NCI-H1105 treated with DMSO at 0.1 percent for 48 hours (cell line): ENCODE results near the gene CEACAM21.
A peak's percentile ranks its signal among the peaks of the same experiment; 100 is the strongest.

Source experiments
- DNase-seq: peaks from one replicate; lab custom pipeline; 2025; lab: John Stamatoyannopoulos, UW

Gene CEACAM21

GRCh38 chr19:41587101-41587837 is 11.3 kb downstream of the CEACAM21 start:
- no peak for DNase-seq

DNA sequence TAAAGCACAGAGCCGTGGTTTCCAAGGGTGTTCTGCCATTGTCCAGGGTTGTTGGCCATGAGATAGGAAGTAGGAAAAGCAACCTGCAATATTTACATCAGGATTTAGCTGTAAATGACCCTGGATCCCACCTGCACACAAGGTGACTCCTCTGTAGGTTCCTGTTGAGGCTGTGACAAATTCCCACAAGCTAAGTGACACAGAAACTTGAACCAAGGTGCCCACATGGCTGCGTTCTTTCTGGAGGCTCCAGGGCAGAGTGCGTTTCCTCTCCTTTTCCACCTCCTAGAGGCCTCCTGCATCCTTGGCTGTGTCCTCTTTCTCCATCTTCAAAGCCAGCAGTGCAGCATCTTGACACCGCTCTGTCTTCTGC is 11.9 kb downstream of the CEACAM21 start:
- DNase-seq, result no peak

GRCh38 chr19:41588497-41589209 is 12.7 kb downstream of the CEACAM21 start:
- DNase-seq, result no peak

- DNase-seq, result no peak
Observed at GRCh38 chr19:41589371-41589770, 13.4 kb downstream of the CEACAM21 start.

DNA sequence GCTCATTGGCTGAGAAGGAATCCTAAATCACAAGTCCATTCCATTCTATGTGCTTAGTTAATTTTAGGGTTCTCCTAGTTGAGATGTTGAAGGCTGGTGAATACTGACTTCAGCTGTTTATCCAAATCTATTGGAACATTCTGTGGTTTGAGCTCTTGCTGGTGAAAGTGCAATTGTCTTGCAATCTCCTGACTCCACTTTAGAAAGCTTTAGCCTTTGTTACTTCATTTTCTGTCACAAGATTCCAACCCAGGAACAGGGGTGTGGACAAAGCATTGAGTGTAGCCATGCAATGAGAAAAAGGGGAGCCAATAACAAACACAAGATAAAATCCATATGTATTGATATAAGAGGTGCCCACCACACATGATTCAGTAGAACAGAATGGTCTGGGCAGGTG is 15.0 kb downstream of the CEACAM21 start:
- DNase-seq, result no peak

- DNase-seq, result no peak
Observed at GRCh38 chr19:41591951-41592562, 16.1 kb downstream of the CEACAM21 start.

DNA sequence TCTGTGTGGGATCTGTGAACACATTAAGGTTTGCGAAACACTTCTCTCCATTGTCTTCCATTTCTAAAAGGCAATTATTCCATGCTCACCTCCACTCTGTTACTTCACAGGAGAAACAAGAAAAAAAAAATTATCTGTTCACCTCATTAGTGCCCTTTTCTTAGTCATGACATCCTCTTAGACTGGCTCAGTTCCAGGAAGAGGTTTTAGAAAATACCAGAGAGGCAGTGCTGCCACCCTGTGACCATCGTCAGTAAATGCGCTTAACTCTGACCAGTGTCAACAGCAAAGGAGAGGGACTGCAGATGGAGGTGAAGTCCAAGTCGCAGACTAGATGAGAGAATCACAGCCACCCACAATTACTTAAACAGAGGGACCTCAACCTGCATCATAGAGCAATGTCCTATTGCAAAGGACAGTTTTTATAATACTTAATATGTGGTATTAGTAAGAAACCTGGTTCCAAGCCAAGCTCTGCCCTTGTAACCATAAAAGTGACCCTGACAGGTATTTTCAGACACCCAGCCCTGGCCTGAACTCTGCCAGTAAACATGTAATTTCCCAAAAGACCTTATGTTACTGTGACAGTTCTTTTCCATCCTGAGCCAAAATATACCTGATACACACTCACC is 19.4 kb downstream of the CEACAM21 start:
- DNase-seq, result peak; percentile 80

DNA sequence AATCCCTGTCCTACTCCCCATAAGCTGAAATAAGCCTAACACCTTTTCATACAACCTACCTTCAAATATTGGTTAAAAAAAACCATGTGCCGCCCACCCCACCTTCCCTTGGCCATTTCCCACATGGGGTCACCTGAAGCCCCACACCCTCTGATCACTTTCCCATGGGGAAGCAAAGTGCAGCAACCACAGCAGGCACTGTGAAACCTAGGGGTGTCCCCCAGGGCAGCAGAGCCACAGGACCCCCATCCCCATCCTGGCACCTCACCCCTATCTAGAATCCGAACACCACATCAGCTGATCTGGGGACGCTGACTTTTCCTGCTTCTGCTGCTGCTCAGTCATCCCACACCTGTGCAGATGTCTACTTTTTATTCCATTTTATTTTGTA is 19.9 kb downstream of the CEACAM21 start:
- DNase-seq, result no peak

- DNase-seq, result peak; percentile 78
Observed at GRCh38 chr19:41597600-41598041, 21.7 kb downstream of the CEACAM21 start.

DNA sequence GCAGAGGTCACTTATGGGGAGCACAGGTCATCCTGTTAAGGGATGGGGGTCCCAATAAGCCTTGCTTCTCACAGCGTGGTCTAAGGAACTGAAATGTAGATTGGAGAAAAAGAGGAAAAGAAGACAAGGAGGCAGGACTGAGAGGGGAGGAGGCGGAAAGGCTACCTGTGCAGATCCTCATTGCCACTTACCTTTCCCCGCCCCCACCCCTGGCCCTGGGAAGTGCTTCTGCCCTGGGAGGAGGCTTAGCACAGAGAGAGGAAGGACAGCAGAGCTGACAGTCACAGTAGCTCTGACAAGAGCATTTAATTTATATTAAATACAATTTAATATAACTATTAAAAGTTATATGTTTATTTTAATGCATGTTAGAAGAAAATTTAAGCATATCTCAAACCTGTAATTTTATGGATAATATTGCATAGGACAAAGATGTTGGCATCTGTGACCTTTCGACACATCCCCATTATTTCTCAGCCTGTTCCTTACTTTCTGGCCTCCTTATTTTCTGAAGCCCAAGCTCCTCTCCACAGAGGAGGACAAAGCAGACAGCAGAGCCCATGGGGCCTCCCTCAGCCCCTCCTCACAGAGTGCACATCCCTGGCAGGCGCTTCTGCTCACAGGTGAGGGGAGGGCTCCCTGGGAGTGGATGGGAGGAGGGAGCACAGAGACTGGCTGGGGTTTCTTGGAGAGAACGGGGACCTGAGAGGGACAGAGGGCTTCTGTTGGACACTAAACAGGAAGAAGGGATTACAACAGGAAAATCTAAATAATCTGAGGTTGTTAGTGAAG is 23.4 kb downstream of the CEACAM21 start:
- DNase-seq, result peak; percentile 21

- DNase-seq, result no peak
Observed at GRCh38 chr19:41601771-41602170, 25.8 kb downstream of the CEACAM21 start.

DNA sequence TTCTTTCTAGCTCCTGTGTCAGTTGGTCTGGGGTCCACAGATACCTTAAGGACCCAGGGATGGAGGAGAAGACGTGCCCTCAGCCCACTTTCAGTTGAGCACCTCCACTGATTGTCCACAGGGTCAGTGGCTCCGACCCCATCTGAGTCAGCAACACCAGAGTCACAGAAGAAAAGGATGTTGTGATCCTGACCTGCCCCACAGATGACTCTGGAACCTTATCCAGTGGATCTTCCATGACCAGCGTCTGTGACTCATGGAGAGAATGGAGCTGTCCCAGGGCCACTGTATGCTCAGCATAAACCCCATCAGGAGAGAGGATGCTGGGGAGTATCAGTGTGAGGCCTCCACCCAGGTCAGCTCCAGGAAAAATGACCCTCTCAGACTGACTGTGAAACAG is 28.9 kb downstream of the CEACAM21 start:
- DNase-seq, result no peak

DNA sequence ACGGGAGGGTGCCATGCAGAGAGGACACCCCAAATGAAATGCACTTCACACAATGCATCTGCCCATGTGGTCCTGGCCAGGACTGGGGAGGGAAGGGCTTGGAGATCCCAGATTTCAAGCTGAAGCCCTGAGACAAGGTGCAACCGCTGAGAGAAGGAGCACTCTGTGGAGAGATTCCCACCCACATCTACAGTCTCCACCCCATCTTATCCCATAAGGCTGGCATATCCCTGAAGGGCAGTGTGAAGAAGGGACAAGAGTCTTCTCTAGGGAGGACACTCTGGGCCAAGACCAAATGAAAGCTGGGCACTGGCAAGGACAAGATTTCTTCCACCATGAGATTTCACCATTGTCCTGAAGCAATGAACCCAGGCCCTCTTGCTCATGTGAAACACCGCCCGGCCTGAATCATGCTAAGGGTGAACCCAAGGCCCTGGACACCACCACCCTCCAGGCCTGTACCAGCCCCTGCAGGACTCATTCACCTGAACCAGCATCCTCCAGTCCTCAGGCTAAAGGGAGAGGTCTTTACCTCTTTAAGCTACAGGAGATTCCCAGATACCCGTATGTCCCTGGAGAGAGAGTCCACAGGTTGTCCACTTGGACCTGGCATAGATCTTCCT is 30.4 kb downstream of the CEACAM21 start:
- DNase-seq, result no peak

DNA sequence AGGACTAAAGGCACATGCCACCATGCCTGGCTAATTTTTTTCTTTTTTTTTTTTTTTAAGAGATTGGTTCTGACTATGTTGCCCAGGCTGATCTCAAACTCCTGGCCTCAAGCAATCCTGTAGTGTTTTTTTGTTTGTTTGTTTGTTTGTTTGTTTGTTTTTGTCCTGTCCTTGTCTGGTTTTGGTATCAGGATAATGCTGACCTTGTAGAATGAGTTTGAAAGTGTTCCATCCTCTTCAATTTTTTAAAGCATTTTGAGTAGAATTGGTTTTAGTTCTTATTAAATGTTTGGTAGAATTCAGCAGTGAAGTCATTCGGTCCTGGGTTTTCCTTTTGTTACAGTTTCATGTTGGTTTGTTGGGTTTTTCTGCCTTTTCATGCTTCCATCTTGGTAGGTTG is 31.7 kb downstream of the CEACAM21 start:
- DNase-seq, result no peak

GRCh38 chr19:41610789-41611188 is 34.8 kb downstream of the CEACAM21 start:
- no peak for DNase-seq

DNA sequence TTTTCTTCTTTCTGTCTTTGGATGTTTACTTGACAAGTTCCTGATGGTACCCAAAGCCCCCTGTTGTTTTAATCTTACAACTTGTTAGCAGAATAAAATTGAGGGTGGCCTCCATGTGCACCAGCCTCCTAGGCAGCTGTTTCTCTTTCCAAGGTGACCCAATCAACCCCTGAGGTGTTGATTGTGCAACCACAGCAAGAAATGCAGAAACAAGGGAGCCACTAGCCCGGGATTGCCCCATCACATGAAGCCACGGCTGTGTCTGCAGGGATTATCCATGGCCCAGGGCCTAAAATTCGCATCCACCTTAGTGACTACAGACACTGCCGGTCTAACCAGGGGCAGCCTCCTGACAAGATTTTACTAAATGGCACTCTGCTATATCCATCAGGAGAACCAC is 36.5 kb downstream of the CEACAM21 start:
- DNase-seq, result no peak

DNA sequence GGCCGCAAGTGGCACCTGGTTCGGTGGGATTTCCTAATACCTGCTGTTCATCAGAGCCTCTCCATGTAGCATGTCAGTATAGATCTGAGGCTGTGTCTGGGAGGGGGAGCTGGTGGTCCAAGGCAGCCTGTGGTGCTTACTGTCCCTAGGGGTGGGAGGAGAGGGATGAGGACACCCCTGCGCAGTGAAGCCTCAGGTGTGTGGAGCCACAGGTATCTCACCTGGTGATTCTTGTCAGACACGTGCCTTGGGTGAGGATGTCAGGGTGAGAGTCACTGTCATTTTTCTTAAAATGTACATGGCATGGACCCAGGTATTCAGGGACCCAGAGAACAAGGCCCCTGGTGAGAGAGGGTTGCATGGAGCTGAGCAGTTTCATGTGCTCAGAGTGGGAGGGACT is 39.2 kb downstream of the CEACAM21 start:
- no peak for DNase-seq

GRCh38 chr19:41616792-41617621 is 41.0 kb downstream of the CEACAM21 start:
- DNase-seq, result no peak

- DNase-seq, result no peak
Observed at GRCh38 chr19:41617941-41618730, 42.2 kb downstream of the CEACAM21 start.
